Middle frontal gyrus (tissue), 1 donor: ENCODE data around the gene KIAA2012.
"Not testable (repeated sequence)": the region's sequence is repeated elsewhere in the genome, so short reads cannot be mapped to it uniquely, and the experiment has no call there.

Experiments
- DNase-seq: peaks from one replicate; pipeline ENCODE4 v3.0.0-alpha.2; 2015; ENCODE audit warnings: low spot score; ENCODE audit errors: extremely low spot score

Gene KIAA2012

GRCh38 chr2:202187570-202187969 is 114.5 kb downstream of the KIAA2012 start:
- no peak for DNase-seq

- no peak for DNase-seq
These were observed 120.2 kb downstream of the KIAA2012 start for GRCh38 chr2:202193305-202193704.

- no peak for DNase-seq
These were observed 120.9 kb downstream of the KIAA2012 start for GRCh38 chr2:202193881-202194353.

- DNase-seq, result no peak
These were observed 121.4 kb downstream of the KIAA2012 start for GRCh38 chr2:202194418-202194817.

- no peak for DNase-seq
These were observed 123.7 kb downstream of the KIAA2012 start for GRCh38 chr2:202196727-202197126.

- DNase-seq, result no peak
These were observed 128.4 kb downstream of the KIAA2012 start for GRCh38 chr2:202201220-202202160.

GRCh38 chr2:202203348-202203747 is 130.3 kb downstream of the KIAA2012 start:
- no peak for DNase-seq

- no peak for DNase-seq
These were observed 131.8 kb downstream of the KIAA2012 start for GRCh38 chr2:202204855-202205254.

GRCh38 chr2:202208526-202208925 is 135.5 kb downstream of the KIAA2012 start:
- no peak for DNase-seq

GRCh38 chr2:202215179-202215578 is 142.1 kb downstream of the KIAA2012 start:
- DNase-seq, result no peak

GRCh38 chr2:202221873-202222272 is 148.8 kb downstream of the KIAA2012 start:
- no peak for DNase-seq

- no peak for DNase-seq
These were observed 164.8 kb downstream of the KIAA2012 start for GRCh38 chr2:202237787-202238233.

GRCh38 chr2:202238234-202239197 is 165.5 kb downstream of the KIAA2012 start, which contains the start of gene SUMO1:
TSS of gene SUMO1 (minus strand) at chr2:202238597. CDS start at chr2:202238451, 146 bp downstream.
- DNase-seq, result peak; percentile 89

- not testable (repeated sequence) for DNase-seq
These were observed 174.7 kb downstream of the KIAA2012 start for GRCh38 chr2:202247710-202248109.

GRCh38 chr2:202249521-202250253 is 176.6 kb downstream of the KIAA2012 start:
- no peak for DNase-seq

- no peak for DNase-seq
These were observed 178.4 kb downstream of the KIAA2012 start for GRCh38 chr2:202251494-202251893.
